Ramos (cell line): ENCODE measurements around the gene ZNF512B.
"Not testable (repeated sequence)": the region's sequence is repeated elsewhere in the genome, so short reads cannot be mapped to it uniquely, and the experiment has no call there.

Source experiments
- in situ Hi-C: fragments of 300-500 bp; cut with MboI; formaldehyde crosslinking; loops from one replicate; pipeline ENCODE4 v1.14.3; 2022; ENCODE audit warnings: low sequenced_read_pairs; ENCODE audit not compliant: unreplicated experiment

The ZNF512B gene, protein sequence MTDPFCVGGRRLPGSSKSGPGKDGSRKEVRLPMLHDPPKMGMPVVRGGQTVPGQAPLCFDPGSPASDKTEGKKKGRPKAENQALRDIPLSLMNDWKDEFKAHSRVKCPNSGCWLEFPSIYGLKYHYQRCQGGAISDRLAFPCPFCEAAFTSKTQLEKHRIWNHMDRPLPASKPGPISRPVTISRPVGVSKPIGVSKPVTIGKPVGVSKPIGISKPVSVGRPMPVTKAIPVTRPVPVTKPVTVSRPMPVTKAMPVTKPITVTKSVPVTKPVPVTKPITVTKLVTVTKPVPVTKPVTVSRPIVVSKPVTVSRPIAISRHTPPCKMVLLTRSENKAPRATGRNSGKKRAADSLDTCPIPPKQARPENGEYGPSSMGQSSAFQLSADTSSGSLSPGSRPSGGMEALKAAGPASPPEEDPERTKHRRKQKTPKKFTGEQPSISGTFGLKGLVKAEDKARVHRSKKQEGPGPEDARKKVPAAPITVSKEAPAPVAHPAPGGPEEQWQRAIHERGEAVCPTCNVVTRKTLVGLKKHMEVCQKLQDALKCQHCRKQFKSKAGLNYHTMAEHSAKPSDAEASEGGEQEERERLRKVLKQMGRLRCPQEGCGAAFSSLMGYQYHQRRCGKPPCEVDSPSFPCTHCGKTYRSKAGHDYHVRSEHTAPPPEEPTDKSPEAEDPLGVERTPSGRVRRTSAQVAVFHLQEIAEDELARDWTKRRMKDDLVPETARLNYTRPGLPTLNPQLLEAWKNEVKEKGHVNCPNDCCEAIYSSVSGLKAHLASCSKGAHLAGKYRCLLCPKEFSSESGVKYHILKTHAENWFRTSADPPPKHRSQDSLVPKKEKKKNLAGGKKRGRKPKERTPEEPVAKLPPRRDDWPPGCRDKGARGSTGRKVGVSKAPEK

DNA sequence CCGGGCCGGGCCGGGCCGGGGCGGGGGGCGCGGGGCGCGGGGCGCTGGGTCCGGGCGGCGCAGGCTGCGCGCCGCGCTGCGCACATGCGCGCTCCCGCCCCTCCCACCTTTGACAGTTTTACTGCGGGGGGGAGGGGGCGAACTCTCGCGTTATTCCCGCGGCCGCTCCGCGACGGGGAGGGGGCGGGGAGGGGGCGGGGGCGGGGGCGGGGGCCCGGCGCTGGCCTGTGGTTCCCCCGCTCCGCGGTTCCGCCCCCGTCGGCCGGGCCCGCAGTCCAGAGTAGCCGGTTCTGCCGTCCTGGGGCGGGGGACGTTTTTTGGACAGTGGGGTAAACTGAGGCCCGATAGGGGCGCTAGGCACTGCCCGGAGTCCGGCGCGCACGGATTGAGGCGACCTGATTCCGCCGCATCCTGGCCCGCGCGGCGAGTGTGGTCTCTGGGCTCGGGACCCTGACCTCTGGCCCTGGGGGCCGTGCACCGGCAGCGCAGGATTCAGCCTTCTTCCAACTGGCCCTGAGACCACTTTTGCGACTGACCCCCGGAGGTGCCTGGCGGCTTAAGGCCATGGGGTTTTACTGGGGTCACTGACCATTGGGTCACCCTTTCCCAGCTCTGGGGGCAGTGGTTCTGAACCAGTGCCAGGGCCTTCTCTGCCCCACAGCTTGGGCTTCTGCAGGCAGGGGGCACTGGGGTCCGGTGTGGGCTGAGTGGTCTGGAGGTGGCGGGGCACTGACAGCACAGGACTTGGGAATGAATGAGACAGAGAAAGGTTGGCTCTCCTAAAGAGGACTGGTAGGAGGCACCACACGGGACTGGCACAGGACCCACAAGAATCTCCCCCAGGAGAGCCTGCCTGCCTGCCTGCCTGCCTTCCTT is at the start of gene ZNF512B:
Gene ZNF512B, minus strand, starts transcription at position 93 of the 876 bp plus-strand sequence. CDS start 1,980 bp downstream, outside the sequence.
- in situ Hi-C loops: no loop called here

DNA sequence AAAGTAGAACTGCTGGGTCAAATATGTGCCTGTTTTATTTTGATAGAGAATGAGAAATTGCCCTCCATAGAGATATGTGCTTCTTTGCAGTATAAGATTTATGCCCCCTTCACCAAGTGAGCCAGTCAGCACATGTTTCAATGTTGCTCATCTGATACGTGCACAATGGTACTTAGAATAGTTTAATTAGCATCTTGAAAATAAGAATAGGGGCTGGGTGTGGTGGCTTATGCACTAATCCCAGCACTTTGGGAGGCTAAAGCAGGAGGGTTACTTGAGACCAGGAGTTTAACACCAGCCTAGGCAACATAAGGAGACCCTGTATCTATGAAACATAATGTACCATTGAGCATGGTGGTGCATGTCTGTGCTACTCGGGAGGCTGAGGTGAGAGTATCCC is 45.9 kb upstream of the ZNF512B start:
- in situ Hi-C loops: no loop called here

DNA sequence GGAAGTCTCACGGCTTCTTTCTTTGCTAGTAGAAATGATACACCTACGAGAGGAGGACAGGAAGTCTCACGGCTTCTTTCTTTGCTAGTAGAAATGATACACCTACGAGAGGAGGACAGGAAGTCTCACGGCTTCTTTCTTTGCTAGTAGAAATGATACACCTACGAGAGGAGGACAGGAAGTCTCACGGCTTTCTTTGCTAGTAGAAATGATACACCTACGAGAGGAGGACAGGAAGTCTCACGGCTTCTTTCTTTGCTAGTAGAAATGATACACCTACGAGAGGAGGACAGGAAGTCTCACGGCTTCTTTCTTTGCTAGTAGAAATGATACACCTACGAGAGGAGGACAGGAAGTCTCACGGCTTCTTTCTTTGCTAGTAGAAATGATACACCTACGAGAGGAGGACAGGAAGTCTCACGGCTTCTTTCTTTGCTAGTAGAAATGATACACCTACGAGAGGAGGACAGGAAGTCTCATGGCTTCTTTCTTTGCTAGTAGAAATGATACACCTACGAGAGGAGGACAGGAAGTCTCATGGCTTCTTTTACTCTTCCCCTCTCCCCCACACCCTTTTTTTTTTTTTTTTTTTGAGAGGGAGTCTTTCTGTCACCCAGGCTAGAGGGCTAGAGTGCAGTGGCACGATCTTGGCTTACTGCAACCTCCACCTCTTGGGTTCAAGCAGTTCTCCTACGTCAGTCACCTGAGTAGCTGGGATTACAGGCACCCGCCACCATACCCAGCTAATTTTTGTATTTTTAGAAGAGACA is 42.8 kb upstream of the ZNF512B start:
- in situ Hi-C loops: not testable (repeated sequence)

DNA sequence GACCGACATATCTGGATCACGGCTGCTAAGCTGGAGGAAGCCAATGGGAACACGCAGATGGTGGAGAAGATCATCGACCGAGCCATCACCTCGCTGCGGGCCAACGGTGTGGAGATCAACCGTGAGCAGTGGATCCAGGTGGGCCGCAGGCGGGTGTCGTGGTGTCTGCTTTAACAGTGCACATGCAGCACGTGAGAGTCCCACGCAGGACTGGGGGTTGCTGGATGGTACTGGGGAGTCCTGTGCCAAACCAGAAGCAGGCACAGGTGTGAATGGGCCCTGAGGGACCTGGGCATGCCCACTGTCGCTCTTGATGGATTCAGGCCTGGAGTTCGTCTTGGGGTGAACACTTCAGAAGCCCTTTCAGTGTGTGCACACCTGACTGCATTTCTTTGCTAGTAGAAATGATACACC is 41.6 kb upstream of the ZNF512B start:
- in situ Hi-C loops: no loop called here

DNA sequence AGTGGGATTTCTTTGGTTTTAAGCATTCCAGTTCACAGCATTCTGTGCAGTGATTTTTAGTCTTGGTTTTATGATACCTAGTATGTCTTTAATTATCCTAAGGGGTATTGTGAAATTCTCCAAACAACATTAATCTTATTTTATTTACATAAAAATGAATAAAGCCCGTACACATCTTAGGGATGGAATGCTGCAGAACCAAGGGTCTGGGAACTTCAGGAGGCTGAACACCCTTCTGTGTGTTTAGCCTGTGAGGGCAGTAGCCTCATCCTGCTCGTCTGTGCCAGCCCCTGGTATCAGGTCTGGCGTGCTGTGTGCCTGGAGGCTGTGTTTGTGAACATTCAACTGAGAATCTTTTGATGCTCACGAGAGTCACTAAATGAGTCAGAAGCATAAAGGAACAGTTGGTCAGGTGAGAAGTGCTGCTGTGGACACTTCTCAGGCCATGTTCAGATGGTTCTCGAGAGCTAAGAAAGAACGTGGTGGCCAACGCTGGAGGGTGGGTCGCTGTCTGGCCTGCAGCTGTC is 41.0 kb upstream of the ZNF512B start:
- in situ Hi-C loops: no loop called here

DNA sequence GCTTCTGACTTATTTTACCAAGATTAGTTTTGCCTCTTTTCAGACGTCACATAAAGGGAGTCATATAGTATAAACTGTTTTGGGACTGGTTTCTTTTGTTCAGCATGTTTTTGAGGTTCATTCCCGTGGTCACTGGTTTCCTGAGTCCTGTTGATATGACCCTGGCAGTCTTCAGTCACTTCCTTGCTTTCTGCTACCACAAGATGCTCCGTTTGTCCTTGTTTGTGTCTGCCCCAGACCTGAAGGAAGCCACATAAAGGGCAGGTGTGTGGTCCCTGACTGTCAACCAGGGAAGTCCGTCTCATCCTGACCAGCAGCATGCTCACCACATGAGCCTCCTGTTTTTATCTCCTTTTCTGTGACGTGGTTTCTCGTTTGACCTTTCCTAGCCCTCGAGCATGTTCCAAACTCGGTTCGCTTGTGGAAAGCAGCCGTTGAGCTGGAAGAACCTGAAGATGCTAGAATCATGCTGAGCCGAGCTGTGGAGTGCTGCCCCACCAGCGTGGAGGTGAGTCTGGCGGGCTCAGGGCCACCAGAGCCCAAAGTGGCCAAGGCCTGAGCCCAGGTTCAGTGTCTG is 40.2 kb upstream of the ZNF512B start:
- in situ Hi-C loops: no loop called here

DNA sequence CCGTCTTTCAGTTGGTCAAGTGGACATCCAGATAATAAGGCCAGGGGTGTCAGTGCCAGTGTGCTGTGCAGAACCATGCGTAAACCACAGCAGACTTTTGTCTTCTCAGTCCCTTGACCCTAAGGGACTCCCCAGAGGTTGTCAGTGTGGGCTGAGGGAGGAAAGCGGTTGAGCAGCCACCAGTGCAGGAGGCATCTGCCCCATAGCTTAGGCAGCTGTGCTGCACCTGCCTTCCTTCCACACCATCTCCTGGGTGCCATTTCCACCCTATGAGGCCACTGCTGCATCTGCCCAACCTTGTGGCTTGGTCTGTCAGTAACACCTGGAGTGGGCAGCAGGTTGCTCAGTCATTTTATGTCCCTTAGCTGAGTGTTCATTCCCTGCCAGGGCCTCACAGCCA is 37.2 kb upstream of the ZNF512B start:
- in situ Hi-C loops: no loop called here

DNA sequence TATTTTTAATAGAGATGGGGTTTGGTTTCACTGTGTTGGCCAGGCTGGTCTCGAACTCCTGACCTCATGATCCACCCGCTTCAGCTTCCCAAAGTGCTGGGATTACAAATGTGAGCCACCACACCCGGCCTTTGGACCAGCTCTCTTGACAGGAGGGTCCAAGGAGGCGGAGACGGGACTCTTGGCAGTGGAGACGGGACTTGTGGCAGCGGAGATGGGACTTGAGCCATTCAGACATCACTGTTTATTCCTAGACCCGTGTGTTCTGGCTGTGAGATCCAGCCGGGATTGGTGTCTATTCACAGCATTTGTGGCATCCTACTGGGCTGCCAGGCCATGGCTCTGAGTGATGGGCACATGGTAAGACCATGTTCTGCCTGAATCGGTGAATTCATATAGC is 36.8 kb upstream of the ZNF512B start:
- in situ Hi-C loops: no loop called here

DNA sequence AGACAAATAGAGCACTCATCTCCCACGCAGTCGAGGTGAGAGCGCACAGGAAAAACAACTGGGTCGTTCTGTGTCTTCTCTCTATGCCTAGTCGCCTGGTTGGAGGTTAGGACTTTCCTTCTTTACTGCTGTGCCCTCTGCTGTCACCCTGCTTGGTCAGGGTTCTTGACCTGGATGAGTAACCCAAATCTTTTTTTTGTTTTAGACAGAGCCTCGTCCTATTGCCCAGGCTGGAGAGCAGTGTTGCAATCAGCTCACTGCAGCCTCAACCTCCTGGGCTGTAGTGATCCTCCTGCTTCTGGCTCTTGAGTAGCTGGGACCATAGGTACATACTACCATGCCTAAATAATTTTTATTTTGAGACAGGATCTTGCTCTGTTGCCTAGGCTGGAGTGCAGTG is 35.7 kb upstream of the ZNF512B start:
- in situ Hi-C loops: no loop called here

DNA sequence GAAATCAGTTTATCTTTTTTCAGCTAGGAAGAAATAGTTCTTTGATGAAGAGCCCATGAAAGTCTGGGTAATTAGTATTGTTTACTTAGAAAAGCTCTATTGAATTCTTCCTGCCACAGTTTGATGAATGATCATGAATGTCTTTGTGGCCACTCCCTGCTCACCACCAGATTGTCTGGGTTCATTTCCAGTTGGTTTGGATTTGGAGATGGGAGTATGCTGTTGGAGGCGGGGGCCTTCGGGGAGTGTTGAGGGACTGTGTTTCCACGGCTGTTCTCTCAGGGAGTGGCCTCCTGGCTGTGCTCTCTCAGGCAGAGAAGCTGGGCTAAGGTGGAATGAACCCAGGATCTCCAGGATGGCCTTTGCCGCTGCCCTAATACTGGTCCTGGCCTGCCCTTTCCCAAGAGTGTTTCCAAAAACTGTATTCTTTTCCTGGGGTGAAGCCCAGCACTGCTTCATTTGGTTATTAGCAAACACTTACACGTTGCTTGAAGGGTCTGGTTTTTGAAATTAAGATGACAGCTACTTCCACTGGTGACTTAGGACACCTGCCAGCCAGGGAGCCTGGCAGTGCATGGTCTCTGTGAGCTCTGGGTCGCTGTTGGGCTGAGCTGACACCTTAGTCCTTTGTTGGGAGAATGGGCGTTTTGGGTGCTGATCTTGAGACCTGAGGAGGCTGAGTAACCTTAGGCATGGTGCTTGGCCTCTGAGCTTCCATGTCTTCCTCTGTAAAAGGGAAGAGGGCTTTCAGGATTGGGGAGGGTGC is 34.4 kb upstream of the ZNF512B start:
- in situ Hi-C loops: no loop called here

DNA sequence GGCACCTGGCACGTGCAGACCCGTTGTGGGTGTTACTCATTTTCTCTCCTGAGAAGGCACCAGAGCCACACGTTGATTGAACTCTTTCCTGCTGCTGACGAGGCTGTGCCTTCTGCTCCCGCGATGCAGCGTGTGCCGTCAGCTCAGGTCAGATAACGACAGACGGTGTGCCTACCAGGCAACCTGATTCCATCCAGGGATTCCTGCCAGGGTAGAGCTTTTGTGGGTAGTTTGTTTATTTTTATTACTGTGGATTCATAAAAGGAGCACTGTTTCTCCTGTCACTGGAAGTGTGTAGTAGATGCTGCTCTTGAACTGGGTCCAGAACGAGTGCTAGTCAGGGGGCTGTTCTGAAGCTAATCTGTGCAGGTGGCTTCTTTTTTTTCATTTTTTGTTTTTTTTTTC is 31.9 kb upstream of the ZNF512B start:
- in situ Hi-C loops: no loop called here

DNA sequence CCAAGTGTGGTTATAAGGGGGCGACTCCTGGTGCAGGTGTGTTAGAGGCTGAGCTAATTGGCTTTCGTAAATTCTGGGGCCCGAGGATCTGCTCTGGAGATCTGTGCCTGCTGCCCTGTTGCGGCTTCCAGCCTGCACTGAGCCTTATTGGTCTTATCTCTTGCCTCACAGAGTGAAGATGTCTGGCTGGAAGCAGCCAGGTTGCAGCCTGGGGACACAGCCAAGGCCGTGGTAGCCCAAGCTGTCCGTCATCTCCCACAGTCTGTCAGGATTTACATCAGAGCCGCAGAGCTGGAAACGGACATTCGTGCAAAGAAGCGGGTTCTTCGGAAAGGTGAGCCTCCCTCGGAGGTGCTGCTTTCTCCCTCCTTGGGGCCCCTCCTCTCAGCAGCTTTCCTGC is 31.2 kb upstream of the ZNF512B start:
- in situ Hi-C loops: no loop called here

DNA sequence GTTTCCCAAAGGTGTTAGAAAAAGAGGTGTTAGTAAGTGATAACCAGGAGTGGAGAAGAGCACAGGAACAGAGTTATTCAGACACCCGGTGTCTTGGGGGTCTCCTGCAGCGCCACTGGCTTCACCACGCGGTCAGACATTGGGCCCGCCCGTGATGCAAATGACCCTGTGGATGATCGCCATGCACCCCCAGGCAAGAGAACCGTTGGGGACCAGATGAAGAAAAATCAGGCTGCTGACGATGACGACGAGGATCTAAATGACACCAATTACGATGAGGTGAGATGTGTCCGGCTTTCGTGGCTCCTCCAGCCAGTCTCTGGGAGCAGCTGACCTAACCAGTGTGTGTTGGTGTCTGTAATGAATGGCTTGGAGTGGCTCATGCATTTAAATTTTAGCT is 13.2 kb upstream of the ZNF512B start:
- in situ Hi-C loops: no loop called here

DNA sequence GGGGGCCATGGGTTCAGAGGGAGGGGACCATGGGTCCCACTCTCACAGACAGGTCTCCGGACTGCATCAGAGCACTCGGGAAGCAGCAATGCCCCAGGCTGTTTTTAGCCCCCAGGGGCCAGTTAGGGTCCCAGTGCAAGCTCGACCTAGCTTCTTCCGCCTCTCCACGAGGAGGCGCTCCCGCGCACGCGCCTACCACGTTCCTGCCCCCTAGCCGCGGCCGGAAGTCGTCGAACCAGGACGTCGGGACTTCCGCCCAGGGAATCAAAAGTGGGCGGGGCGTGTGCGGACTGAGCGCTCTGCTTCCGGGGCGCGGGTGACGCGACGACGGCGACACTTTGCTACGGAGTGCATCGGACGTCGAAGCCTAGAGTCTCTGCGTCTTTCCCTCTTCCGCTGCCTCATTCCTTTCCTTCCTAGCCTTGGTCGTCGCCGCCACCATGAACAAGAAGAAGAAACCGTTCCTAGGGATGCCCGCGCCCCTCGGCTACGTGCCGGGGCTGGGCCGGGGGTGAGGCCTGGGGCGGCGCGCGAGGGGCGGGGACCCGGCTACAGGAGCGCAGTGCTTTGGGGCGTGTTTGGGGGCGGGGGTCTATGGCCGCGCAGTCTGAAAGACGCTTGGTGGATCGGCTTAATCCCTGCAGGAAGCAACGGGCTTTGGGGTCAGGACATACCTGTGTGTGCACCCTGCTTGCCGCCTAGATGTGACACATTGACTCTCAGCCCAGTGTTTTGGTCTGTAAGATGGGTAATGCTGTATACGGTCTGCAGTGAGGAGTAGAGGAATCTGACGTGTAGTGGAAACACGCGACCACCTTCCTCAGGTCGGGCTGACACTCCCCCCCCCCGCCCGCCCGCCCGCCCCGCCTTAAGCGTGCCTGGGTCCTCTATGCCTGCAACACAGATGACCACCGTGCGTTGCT is 11.3 kb upstream of the ZNF512B start, which contains the start of gene PRPF6:
Gene PRPF6, plus strand, starts transcription at position 327 of the 923 bp plus-strand sequence. Its CDS starts 114 bp downstream, at position 441.
- in situ Hi-C loops: no loop called here

DNA sequence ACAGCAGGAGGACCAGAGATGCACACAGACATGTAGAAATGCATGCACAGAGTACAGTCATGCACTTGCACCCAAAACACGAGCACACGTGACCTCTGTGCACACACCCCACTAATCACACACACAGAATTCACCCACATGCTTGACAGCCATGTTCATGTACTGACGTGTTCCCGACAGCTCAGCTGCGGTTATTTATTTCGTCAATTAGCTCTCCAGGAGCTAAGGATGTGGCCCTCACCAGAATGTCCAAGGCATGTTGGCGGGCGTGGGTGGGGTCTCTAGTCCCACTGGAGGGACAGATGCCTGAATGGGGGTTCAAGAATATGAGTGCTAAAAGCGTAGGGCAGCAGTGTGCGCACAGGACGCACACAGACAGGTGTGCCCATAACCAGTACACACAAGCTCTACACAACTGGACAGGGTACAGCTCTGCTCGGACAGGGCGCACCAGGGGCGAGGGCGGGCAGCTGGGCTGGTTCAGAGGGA is 10.6 kb upstream of the ZNF512B start:
- in situ Hi-C loops: no loop called here

DNA sequence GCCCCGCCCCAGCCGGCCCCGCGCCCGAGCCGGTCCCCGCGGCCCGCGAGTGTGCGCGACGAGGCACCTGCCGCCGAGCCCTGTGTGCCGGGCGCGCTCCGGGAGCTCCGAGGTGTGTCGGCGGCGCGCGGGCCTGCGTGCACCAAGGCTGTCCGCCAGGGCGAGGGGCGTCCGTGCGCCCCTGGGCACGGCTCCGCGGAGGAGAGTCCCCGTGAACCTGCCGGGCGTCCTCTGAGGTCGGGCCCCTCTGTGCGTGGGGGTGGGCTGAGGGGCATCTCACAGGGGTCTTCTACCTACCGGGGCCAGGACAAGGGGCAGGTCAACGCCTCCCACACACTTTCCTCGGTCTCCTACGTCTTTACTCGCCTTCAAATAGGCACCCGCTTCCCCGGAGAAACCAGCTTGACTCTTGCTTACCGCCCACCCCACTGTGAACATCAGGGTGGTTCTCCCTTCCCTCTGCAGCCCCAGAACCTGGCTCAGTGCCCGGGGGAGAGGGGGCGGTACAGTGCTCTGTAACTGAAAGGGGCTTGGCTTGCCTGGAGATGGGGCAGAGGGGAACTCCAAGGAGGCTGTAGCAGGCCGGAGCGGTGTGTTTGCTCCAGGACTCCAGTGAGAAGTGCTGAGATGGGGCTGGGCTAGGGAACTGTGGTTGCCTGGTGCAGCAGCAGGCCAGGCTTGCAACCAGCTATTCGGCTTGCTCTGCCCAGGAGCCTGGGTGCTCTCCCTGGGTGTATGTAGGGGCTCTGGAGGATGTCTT is 10.0 kb upstream of the ZNF512B start, which contains the start of gene SAMD10:
Gene SAMD10, minus strand, starts transcription at position 86 of the 760 bp plus-strand sequence. CDS start 175 bp downstream, outside the sequence.
- in situ Hi-C loops: no loop called here
